Gastrocnemius medialis (tissue), 4 donors: ENCODE data around the gene NCAN. TPM values are rescaled to one million over a fixed set of nuclear protein-coding genes. Genes with fewer than 3 reads are reported as not detected.

ENCODE experiments used
- ATAC-seq, 2 donors: fragments of 150-250 bp; one replicate each; pipeline ENCODE4 v1.9.1; 2016
- DNase-seq, 2 donors: peaks; one replicate each; pipeline ENCODE4 v3.0.0-alpha.2; 2019
- H3K27ac ChIP-seq, 4 donors: fragments of 200-600 bp; sonication (generic); 1 replicate in 1 of 4; 2 replicates in 3 of 4; pipeline ENCODE4 v1.5.1; 2016 to 2018; ENCODE audit warnings: mild to moderate bottlenecking in 2 of 4, moderate library complexity in 1 of 4
- H3K27me3 ChIP-seq, 3 donors: fragments of 200-600 bp; sonication (generic) in 2 of 3; 1 replicate in 1 of 3; 2 replicates in 2 of 3; pipeline versions ENCODE4 v1.5.1 to v1.6.0; 2016 to 2019; ENCODE audit warnings: mild to moderate bottlenecking in 1 of 3, moderate library complexity in 1 of 3
- H3K36me3 ChIP-seq, 2 donors: fragments of 200-600 bp; sonication (generic) in 1 of 2; one replicate each; pipeline ENCODE4 v1.5.1; 2017 to 2018
- H3K4me1 ChIP-seq, 2 donors: fragments of 200-600 bp; sonication (generic) in 1 of 2; one replicate each; pipeline ENCODE4 v1.5.1; 2016 to 2017; ENCODE audit warnings: mild to moderate bottlenecking in 2 of 2
- H3K4me3 ChIP-seq, 4 donors: fragments of 200-600 bp; sonication (generic) in 3 of 4; 1 replicate in 1 of 4; 2 replicates in 3 of 4; pipeline ENCODE4 v1.5.1; 2016 to 2019; ENCODE audit warnings: mild to moderate bottlenecking in 2 of 4
- H3K9me3 ChIP-seq, 3 donors: fragments of 200-600 bp; sonication (generic) in 2 of 3; 1 replicate in 1 of 3; 2 replicates in 2 of 3; pipeline ENCODE4 v1.5.1; 2016 to 2019
- CTCF ChIP-seq, 5 experiments: fragments of 450-650 bp in 3 of 5; fragments of 200-600 bp in 2 of 5; sonication (generic) in 2 of 5; IDR thresholded peaks in 4 of 5; conservative IDR thresholded peaks in 1 of 5; 1 replicate in 4 of 5; 2 replicates in 1 of 5; pipeline ENCODE4 v1.5.1; 2016 to 2019; ENCODE audit warnings: antibody characterized with exemption in 5 of 5, mild to moderate bottlenecking in 3 of 5, moderate library complexity in 3 of 5
- POLR2A ChIP-seq, 2 donors: fragments of 450-650 bp; IDR thresholded peaks; one replicate each; pipeline ENCODE4 v1.6.1; 2017; ENCODE audit warnings: antibody characterized with exemption in 2 of 2, mild to moderate bottlenecking in 2 of 2, moderate library complexity in 2 of 2
- in situ Hi-C, 4 donors: fragments of 200-750 bp; cut with MboI; loops; one replicate each; pipeline versions ENCODE4 v1.15.0 to v1.8.0; 2017; ENCODE audit warnings: low sequenced_read_pairs in 4 of 4
- intact Hi-C: fragments of 100-400 bp; cut with DNase I; formaldehyde crosslinking; loops from one replicate; pipeline ENCODE4 v1.15.1; 2023; ENCODE audit warnings: low total_unique reads
- total RNA-seq, 4 donors: library from RNA; depleted of rRNA; stranded (reverse); fragments of >200 nt; gene quantifications; one replicate each; pipeline versions ENCODE4 v1.1.0 to v1.2.3, GENCODE V29; 2016

NCAN gene
- total RNA-seq, 4 donors from 2014 or later = not detected

GRCh38 chr19:19176950-19177349 lies 34.8 kb upstream of the NCAN start:
- ATAC-seq = no peak
- Histone ChIP-seq H3K4me3 (no peak overlapping the region), H3K27ac (no peak overlapping the region), H3K36me3 (peaks cover 0 to 28% of the 10 kb centered on the region in 2 donors), H3K4me1 (peaks cover 5 to 8% of the 10 kb centered on the region in 2 donors), H3K27me3 (no peaks in the 10 kb centered on the region), H3K9me3 (no peaks in the 10 kb centered on the region)
- DNase-seq = no peak
- intact Hi-C loops = no loop called here
- TF ChIP-seq CTCF (IDR thresholded peaks at IDR 0.05 in 4 of 5, conservative IDR thresholded peaks at IDR 0.05 in 1 of 5) = no peak
- no peak for TF ChIP-seq POLR2A (IDR thresholded peaks at IDR 0.05)
- in situ Hi-C loops = loop anchor here in 1 of 4 donors (5.0 kb wide), 1 partner anchor 35 kb away; no protein-coding TSS in a partner anchor

- in situ Hi-C loops (loop anchor here in 1 of 4 donors (5.0 kb wide), 1 partner anchor 37 kb away; no protein-coding TSS in a partner anchor), intact Hi-C loops (no loop called here)
- Histone ChIP-seq H3K4me1 (no peaks in the 10 kb centered on the region), H3K36me3 (peaks cover 0 to 37% of the 10 kb centered on the region in 2 donors), H3K27me3 (no peaks in the 10 kb centered on the region), H3K9me3 (no peaks in the 10 kb centered on the region), H3K27ac (no peak overlapping the region), H3K4me3 (no peak overlapping the region)
- TF ChIP-seq POLR2A (IDR thresholded peaks at IDR 0.05) (no peak), CTCF (IDR thresholded peaks at IDR 0.05 in 4 of 5, conservative IDR thresholded peaks at IDR 0.05 in 1 of 5) (no peak)
- DNase-seq = no peak
- peak in 1 of 2 donors; percentile 56 for ATAC-seq
These were observed 32.0 kb upstream of the NCAN start for GRCh38 chr19:19179548-19180441.

- in situ Hi-C loops (no loop called here), intact Hi-C loops (no loop called here)
- Histone ChIP-seq H3K9me3 (no peaks in the 10 kb centered on the region), H3K4me3 (no peak overlapping the region), H3K36me3 (peaks cover 0 to 35% of the 10 kb centered on the region in 2 donors), H3K4me1 (no peaks in the 10 kb centered on the region), H3K27ac (no peak overlapping the region), H3K27me3 (no peaks in the 10 kb centered on the region)
- TF ChIP-seq CTCF (IDR thresholded peaks at IDR 0.05 in 4 of 5, conservative IDR thresholded peaks at IDR 0.05 in 1 of 5) (no peak), POLR2A (IDR thresholded peaks at IDR 0.05) (no peak)
- ATAC-seq = no peak
- no peak for DNase-seq
These were observed 30.2 kb upstream of the NCAN start for GRCh38 chr19:19181488-19181998.

GRCh38 chr19:19185853-19186740 lies 25.7 kb upstream of the NCAN start:
- Histone ChIP-seq H3K9me3 (no peaks in the 10 kb centered on the region), H3K4me1 (peaks cover 15 to 22% of the 10 kb centered on the region in 2 donors), H3K4me3 (no peak overlapping the region), H3K27me3 (no peaks in the 10 kb centered on the region), H3K36me3 (peaks cover 0 to 17% of the 10 kb centered on the region in 2 donors), H3K27ac (no peak overlapping the region)
- TF ChIP-seq CTCF (IDR thresholded peaks at IDR 0.05 in 4 of 5, conservative IDR thresholded peaks at IDR 0.05 in 1 of 5) = peak; percentile 19 to 55 (median 39)
- TF ChIP-seq POLR2A (IDR thresholded peaks at IDR 0.05) = no peak
- DNase-seq = no peak
- ATAC-seq = peak in 1 of 2 donors; percentile 49
- in situ Hi-C loops = no loop called here
- intact Hi-C loops = no loop called here
